GM12892 (cell line): Measurements from ENCODE around the gene NANOS1.
A peak's percentile ranks its signal among the peaks of the same experiment; 100 is the strongest.

ENCODE experiments used
- DNase-seq: peaks from one replicate; pipeline ENCODE4 v3.0.0; 2011; ENCODE audit not compliant: insufficient read length
- FAIRE-seq: peaks from 2 replicates; lab custom pipeline; 2011; peaks lifted over from hg19 to GRCh38; lab: Jason Lieb, UNC
- POLR2A ChIP-seq: IDR thresholded peaks from 2 replicates; pipeline ENCODE4 v1.6.1; 2011; ENCODE audit warnings: low read depth, low read length, control low read depth
- POLR2AphosphoS5 ChIP-seq: IDR thresholded peaks from 2 replicates; pipeline ENCODE4 v1.6.1; 2011; ENCODE audit warnings: low read depth, low read length, control low read depth
- TAF1 ChIP-seq: IDR thresholded peaks from 2 replicates; pipeline ENCODE4 v1.6.1; 2011; ENCODE audit warnings: low read depth, mild to moderate bottlenecking, control low read depth, low read length, borderline replicate concordance

Gene NANOS1

DNA sequence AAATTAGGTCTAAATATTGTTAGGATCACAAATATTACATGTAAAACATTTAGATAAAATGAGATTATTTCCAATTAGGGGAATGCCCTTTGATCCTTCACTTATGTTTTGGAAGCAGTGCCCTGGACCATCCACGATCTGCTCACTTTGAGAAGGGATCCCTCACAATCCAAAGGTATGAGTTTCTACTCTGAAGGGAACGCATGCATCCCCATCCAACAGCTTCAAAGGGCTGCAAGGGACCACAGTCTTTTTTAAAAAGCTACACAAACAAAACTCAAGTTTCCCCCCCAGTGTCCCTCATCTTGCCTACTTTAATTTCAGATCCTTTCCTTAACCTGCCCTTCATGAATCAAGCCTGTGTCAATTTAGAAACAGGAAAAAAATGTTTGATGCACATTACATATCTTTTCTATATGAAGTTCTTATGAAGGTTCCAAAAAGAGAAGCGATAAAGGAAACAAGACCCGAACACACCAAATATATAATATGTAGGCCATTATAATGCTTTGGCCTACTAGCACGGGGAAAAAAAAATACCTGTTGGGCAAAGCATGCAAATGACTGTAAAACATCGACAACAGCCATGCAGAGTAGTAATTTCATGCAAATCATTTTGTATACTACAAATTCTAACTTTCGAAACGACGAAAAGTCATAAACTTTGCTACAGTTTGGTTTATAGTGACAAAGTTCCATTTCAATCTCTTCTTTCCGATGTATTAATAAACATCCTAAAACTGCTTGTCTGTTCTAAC is 49.1 kb downstream of the NANOS1 start:
- no peak for FAIRE-seq

GRCh38 chr10:119079599-119080520 is 50.3 kb downstream of the NANOS1 start:
- peak; percentile 87 for FAIRE-seq
- peak; percentile 64 for DNase-seq
- no peak for TF ChIP-seq POLR2A
- TF ChIP-seq TAF1, result peak; percentile 65; the same call in 1 of the 2 replicates
- peak; percentile 2; the same call in 1 of the 2 replicates for TF ChIP-seq POLR2AphosphoS5

More for the DNA sequence above, 49.1 kb downstream of the NANOS1 start:
- DNase-seq, result no peak
- no peak for TF ChIP-seq POLR2AphosphoS5
- 0 out of 2 replicates have a peak, but pooled peaks have one; percentile 10 for TF ChIP-seq POLR2A

DNA sequence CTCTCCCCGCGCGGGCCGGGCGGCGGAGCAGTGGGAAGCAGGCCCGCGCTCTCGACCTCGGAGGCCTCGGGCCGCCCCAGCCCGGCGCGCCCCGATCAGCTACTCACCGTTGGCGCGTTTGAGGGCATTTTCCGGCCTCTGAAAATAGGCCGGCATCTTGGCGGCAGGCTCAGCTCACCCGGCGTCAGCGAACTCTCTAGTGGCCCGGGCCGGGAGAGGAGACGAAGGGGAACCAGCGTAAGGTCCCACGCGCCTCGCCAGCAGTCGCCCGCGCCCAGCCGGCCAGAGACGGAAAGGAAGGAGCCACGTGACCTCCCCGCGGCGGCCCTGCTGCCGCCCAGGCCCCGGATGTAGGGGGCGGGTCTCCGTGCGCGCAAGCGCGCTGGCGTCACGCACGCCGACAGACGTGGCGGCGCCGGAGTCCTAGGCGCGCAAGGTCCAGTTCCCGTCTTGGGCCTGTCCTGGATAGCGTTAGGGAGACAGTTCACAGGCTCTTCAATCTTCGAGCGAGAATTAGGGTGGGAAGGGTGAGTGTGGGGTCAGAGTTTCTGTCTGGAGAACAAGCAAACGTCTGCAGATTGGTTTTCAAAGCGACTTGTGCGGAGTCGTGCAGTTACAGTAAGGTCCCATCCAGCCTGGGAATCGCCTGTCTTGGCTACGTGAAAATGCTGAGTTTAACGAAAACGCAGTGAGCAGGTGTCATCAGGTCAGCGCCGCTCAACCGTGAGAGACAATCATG is 51.2 kb downstream of the NANOS1 start, which contains the start of gene EIF3A:
EIF3A (minus strand) TSS at position 297 of the 739 bp plus-strand sequence; CDS start at position 156, 141 bp downstream.
- peak; percentile 87 for DNase-seq
- TF ChIP-seq TAF1 (peak; percentile 99), POLR2AphosphoS5 (peak; percentile 89), POLR2A (peak; percentile 97)
- peak; percentile 99 for FAIRE-seq
